Hematopoietic multipotent progenitor cell treated with erythropoietin and hydrocortisone succinate and interleukin-3 and kit ligand, for 6 days (in vitro differentiated cells): ENCODE measurements around the gene MTF2.
"Not testable (repeated sequence)": the region's sequence is repeated elsewhere in the genome, so short reads cannot be mapped to it uniquely, and the experiment has no call there.

Experiments
- DNase-seq: peaks from one replicate; pipeline ENCODE4 v3.0.0-alpha.2; 2015

The MTF2 gene

GRCh38 chr1:93143769-93144168 is 64.7 kb downstream of the MTF2 start:
- no peak for DNase-seq

- no peak for DNase-seq
These were observed 68.9 kb downstream of the MTF2 start for GRCh38 chr1:93148001-93148400.

GRCh38 chr1:93150729-93151128 is 71.6 kb downstream of the MTF2 start:
- DNase-seq, result no peak

GRCh38 chr1:93151474-93151873 is 72.4 kb downstream of the MTF2 start:
- no peak for DNase-seq

GRCh38 chr1:93152835-93153234 is 73.8 kb downstream of the MTF2 start:
- no peak for DNase-seq

- DNase-seq, result no peak
These were observed 75.8 kb downstream of the MTF2 start for GRCh38 chr1:93154898-93155297.

GRCh38 chr1:93155335-93155734 is 76.3 kb downstream of the MTF2 start:
- DNase-seq, result peak; percentile 37

GRCh38 chr1:93159337-93159736 is 80.3 kb downstream of the MTF2 start:
- DNase-seq, result no peak

- DNase-seq, result not testable (repeated sequence)
These were observed 84.2 kb downstream of the MTF2 start for GRCh38 chr1:93163314-93163713.

GRCh38 chr1:93164816-93165215 is 85.7 kb downstream of the MTF2 start:
- no peak for DNase-seq

GRCh38 chr1:93165895-93166294 is 86.8 kb downstream of the MTF2 start:
- not testable (repeated sequence) for DNase-seq

GRCh38 chr1:93167006-93167405 is 87.9 kb downstream of the MTF2 start:
- no peak for DNase-seq

GRCh38 chr1:93170141-93170678 is 91.1 kb downstream of the MTF2 start:
- not testable (repeated sequence) for DNase-seq

- DNase-seq, result no peak
These were observed 92.5 kb downstream of the MTF2 start for GRCh38 chr1:93171549-93172034.

GRCh38 chr1:93172778-93173177 is 93.7 kb downstream of the MTF2 start:
- DNase-seq, result no peak

GRCh38 chr1:93174638-93175037 is 95.6 kb downstream of the MTF2 start:
- not testable (repeated sequence) for DNase-seq

GRCh38 chr1:93177991-93178390 is 98.9 kb downstream of the MTF2 start:
- no peak for DNase-seq

- DNase-seq, result no peak
These were observed 99.3 kb downstream of the MTF2 start for GRCh38 chr1:93178418-93178817.

GRCh38 chr1:93179886-93180722 is 101.0 kb downstream of the MTF2 start, which contains the start of gene TMED5:
Gene TMED5, minus strand, starts transcription at chr1:93180413. Its CDS starts 171 bp downstream, at chr1:93180242.
- peak; percentile 99 for DNase-seq

GRCh38 chr1:93180723-93181613 is 101.9 kb downstream of the MTF2 start, which contains the start of gene CCDC18:
Gene CCDC18, plus strand, starts transcription at chr1:93180724. Its CDS starts 2,638 bp downstream, at chr1:93183362.
- DNase-seq, result peak; percentile 88

GRCh38 chr1:93186667-93187066 is 107.6 kb downstream of the MTF2 start:
- DNase-seq, result peak; percentile 71
